WI38 (cell line): ENCODE results near the gene SLC35F3.

Source experiments
- H3K4me3 ChIP-seq: 2 replicates; pipeline ENCODE4 v1.5.1; 2011; ENCODE audit warnings: low read depth, mild to moderate bottlenecking, control low read depth, low read length
- TF ChIP-seq, protein P1 (sequence below): IDR thresholded peaks from 2 replicates; pipeline ENCODE4 v1.5.1; 2012; ENCODE audit warnings: low read depth, mild to moderate bottlenecking, control low read depth, low read length

The SLC35F3 gene

DNA sequence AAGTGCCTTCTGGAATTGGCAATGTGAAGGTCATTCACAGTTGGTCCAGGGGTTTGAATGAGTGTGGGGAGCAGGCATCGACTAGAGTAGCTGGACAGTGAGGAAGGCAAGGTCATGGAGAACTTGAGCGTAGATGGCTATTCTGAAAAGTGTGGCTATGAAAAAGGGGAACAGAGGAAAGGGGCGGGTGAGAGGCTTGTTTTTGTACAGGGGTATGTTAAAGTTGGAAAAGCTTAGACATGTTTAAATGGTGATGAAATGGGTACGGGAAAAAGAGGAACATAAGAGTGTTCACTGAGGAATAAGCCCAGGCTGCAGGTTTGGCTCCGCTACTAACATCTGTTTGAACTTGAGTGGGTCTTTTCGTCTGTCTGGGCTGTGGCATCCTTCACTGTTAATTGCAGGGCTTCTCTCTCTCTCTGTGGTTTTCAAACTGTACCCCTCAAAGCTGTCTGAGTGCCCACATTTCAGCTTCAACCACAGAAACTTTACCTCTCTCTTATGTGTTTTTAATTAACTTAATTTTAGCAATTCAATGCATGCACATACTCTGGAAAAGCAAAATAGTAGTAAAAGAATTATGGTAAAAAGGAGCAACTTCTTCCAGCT is 398.0 kb downstream of the SLC35F3 start:
- TF ChIP-seq, protein P1, sequence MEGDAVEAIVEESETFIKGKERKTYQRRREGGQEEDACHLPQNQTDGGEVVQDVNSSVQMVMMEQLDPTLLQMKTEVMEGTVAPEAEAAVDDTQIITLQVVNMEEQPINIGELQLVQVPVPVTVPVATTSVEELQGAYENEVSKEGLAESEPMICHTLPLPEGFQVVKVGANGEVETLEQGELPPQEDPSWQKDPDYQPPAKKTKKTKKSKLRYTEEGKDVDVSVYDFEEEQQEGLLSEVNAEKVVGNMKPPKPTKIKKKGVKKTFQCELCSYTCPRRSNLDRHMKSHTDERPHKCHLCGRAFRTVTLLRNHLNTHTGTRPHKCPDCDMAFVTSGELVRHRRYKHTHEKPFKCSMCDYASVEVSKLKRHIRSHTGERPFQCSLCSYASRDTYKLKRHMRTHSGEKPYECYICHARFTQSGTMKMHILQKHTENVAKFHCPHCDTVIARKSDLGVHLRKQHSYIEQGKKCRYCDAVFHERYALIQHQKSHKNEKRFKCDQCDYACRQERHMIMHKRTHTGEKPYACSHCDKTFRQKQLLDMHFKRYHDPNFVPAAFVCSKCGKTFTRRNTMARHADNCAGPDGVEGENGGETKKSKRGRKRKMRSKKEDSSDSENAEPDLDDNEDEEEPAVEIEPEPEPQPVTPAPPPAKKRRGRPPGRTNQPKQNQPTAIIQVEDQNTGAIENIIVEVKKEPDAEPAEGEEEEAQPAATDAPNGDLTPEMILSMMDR, result no peak

GRCh38 chr1:234303231-234303630 is 398.8 kb downstream of the SLC35F3 start:
- no peak overlapping the region for H3K4me3 ChIP-seq
- TF ChIP-seq, protein P1, result no peak

More for the DNA sequence above, 398.0 kb downstream of the SLC35F3 start:
- no peak overlapping the region for H3K4me3 ChIP-seq

DNA sequence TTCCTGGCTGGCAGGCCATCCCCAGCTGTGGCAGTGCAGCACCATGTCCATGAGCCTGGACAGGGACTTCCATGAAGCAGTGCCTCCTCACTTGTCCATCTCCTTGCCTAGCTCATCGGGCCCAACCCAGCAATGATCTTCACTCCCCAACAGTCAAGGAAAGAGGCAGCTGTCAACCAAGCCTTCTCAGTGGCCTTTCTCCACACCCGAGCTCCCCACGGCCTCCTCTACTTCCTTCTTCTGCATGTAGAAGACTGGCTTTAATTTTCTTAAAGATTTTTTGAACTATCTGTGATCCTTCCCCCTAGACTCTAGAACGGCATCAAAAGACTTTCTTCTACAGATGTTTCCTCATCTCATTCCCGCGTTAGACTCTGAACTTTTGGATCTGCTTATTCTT is 403.2 kb downstream of the SLC35F3 start:
- TF ChIP-seq, protein P1, result no peak
- no peak overlapping the region for H3K4me3 ChIP-seq

DNA sequence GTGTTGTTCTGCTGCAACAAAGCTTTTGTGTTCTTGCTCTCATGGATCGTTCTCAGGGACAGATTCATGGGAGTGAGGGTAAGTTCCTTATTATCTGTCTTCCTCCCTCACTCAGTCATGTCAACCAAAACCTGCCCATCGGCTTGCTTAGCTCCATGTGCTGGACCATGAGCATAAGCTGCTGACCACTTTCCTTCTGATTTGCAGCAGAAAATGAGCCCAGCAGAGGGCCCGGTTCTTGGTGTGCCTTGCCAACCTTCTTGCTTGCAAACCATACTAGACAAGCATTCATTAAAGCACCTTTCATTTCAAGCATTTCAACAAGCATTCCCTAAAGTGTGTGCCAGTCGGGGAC is 404.7 kb downstream of the SLC35F3 start:
- TF ChIP-seq, protein P1, result no peak
- no peak overlapping the region for H3K4me3 ChIP-seq

GRCh38 chr1:234309598-234310459 is 405.4 kb downstream of the SLC35F3 start:
- TF ChIP-seq, protein P1, result peak; percentile 94
- no peak overlapping the region for H3K4me3 ChIP-seq

DNA sequence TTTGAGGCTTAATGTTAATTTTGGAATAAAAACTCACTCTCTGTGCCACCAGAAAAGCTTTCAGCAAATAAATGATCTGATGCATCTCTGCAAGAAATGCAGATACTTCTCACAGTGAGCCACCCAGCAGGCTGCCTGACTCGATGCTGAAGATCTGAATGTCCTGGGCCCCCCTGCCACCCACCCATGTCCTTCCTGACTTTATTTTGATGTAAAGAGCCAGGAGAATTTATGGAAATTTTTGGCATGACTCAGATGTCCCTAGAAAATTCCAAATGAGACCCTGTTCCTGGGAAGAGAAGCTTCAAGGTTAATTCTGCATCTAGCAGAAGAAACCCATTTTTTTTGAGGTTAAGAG is 406.0 kb downstream of the SLC35F3 start:
- TF ChIP-seq, protein P1, result no peak
- no peak overlapping the region for H3K4me3 ChIP-seq

DNA sequence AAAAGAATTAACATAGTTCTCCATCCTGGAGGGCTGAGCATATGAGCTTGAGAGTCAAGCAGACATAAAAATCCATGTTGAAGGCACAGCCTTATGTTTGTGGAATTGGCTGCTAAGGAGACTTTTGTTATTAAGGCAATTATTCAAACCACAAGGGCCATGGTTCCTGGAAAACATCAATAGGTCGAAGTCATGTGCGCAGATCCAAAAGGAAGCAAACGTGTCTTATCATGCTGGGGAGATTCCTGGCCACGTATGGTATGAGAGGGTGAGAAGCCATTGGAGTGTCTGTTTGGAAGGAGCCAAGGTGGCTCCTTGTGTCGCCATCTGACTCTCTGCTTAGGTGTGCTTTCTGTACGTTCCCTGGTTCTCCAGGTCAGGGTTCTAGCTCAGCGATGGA is 406.9 kb downstream of the SLC35F3 start:
- no peak overlapping the region for H3K4me3 ChIP-seq
- TF ChIP-seq, protein P1, result no peak
